Measurements from ENCODE around the gene ADRB1.

ADRB1 gene

GRCh38 chr10:114057855-114058254 is 14.2 kb downstream of the ADRB1 start:
- no peak for DNase-seq (ENCODE audit: low spot score)

- no peak for DNase-seq (ENCODE audit: low spot score)
Observed at GRCh38 chr10:114058297-114058696, 14.6 kb downstream of the ADRB1 start.

- DNase-seq (ENCODE audit: low spot score), result no peak
Observed at GRCh38 chr10:114059561-114059960, 15.9 kb downstream of the ADRB1 start.

DNA sequence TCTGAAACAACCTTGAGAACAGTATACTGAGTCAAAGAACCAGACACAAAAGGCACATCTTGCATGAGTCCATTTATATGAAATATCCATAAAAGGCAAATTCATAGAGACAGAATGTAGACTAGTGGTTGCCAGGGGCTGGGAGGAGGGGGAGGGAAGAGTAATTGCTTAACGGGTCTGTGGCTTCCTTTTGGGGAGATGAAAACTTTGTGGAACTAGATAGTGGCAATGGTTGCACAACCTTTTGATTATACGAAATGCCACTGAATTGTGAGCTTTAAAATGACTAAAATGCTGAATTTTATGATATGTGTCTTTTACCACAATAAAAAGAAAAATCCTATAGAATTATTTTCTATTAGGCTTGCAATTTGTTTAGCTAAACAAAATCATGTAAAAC is 16.8 kb downstream of the ADRB1 start:
- no peak for DNase-seq (ENCODE audit: low spot score)

DNA sequence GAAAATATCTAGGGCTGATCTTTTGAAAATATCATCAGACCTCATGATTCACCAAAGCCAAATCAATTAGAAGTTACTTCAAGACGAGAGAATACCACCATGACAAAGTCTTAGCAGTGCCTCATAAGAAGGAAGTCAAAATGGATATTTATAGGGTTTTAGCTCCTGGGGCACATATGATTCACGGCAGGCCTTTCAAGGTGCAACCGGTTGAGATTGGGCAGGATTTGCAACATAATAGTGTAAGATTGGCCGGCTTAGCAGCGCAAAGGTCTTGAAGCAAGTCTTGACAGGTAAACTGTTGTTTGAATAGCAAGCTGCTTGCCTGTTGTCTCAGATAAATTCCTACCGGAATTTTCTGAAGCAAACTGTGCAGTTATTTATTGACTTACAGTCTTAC is 17.5 kb downstream of the ADRB1 start:
- DNase-seq (ENCODE audit: low spot score), result no peak

DNA sequence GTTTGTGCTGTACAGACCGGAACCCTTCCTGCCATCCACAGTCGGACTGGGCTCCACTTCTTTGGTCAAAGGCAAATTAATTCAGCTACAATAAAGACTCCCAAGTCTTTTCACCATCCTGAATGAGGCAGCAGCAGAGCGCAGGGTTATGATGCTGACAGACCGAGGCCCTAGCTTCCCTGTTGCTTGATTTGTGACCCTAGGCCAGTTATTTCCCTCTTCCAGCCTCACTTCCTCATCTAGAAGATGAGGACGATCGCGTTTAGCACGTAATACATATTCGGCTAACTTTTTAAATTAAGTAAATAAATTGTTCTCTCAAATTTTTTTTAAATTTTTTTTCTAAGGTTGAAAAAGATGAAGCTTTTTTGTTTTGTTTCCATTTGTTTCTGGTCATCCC is 18.1 kb downstream of the ADRB1 start:
- DNase-seq (ENCODE audit: low spot score), result no peak

DNA sequence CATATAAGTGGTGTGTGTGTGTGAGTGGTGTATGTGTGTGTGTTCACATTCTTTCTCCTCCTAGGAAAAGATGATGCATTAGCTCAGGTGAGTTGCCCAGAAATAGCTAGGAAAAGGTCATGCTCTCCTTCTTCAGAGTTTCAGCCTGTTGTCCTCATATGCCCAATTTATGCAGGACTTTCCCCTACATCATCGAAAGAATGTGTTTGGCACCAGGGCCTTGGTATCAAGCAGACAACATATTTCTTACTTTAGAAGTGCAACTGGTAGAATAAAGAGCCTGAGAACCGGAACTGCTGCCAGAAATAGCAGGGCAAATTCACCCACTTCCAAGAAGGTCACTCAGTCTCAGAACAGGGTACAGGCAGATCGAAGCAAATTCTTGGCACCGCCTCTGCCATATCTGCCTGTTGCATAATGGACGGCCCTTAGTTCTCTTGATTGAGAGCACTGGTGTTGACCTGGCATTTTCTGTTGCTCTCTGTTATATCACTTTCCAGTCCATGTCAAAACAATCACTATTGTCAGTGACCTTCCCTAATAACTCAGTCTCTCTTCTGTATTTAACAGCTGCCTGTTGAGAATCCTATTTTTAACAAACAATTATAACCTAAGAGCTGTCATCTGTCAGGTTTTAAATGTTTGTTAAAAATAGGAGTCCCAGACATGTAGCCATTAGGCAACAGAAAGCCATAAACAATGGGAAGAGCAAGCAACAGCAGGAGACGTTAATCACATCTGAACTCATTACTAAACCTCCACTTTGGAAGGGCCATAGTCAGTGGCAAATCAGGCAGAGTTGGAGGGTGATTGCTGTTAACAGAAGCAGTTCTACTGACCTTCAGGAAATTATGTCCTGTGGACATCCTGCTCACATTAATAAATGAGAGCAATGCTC is 20.7 kb downstream of the ADRB1 start:
- DNase-seq (ENCODE audit: low spot score), result no peak

DNA sequence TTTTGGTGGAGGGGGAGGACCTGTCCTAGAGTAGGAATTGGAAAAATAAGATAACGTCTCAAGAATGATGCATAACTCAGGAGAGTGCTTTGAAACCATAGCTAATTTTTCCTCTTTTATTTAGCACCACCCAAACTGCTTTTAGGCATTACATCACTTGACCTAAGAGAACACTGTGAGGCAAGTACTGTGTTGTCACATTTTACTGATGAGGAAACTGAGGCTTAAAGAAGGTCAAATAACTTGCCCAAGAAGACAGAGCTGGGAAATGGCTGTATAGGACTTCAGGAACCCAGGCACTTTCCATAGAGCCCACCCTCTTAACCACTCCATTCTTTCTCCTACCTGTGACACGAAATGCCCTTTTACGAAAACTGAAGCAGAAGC is 21.4 kb downstream of the ADRB1 start:
- DNase-seq (ENCODE audit: low spot score), result no peak

GRCh38 chr10:114068054-114068707 is 24.5 kb downstream of the ADRB1 start:
- no peak for DNase-seq (ENCODE audit: low spot score)

GRCh38 chr10:114070710-114071109 is 27.0 kb downstream of the ADRB1 start:
- no peak for DNase-seq (ENCODE audit: low spot score)

DNA sequence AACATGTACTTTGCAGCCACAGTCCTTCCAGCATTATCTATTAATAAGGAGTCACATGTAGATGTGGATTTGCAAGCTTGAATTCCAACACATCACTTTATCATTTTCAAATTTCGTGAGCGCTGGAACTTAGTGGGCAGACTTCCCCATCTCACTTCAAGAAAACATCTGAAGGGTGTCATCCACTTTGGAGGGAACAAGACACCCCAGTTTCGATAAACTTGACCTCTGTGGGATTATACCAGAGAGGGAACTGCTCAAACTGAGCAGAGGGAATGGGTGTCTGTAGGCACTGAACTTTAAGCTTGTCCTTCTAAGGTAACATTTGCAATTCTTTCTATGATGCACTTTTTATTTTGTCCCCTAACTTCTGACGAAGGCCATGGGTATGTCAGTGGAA is 27.5 kb downstream of the ADRB1 start:
- DNase-seq (ENCODE audit: low spot score), result no peak

DNA sequence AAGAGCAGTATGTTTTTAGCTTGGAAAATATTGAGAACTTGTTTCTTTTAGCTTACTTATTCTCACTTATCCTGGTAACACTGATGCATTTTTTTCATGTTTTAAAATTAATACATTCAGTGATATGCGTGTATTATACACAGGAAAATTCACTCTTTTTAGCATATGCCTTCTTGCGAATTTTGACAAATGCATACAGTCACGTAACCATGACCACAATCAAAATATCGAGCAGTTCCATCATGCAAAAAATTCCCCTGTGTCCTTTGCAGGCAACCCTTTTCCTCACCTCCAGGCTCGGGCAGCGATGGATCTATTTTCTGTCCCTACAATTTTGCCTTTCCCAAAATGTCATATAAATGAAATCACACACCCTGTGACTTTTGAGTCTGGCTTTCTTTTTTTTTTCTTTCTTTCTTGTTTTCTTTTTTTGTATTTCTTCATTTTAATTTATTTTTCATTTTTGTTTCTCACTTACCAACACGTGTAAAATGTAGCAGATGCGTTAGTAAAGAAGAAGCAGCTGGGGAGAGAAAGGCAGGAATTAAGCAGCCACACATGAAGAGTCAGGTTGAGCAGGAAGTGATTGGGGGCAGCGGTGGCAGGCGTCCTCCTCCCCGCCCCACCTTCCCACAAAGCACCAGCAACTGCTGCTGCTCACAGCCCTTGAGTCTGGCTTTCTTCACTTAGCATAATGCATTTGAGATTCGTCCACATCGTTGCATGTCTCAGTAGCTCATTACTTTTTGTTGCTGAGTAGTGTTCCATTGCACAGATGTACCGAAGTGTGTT is 29.9 kb downstream of the ADRB1 start:
- DNase-seq (ENCODE audit: low spot score), result no peak

DNA sequence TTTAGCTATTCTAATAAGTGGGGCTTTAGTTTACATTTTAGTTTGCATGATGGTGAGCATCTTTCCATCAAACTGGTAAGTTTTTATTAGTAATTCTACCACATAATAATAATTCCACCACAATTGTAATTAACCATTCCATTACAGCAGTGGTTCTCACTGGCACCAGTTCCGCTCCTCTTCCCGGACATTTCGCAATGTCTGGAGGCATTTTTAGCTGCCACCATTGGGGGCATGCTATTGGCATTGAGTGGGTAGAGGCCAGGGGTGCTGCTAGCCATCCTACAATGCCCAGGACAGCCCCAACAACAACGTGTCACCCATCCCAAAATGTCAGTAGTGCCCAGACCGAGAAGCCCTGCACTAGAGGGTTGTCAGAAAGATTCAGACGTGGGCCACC is 31.4 kb downstream of the ADRB1 start:
- DNase-seq (ENCODE audit: low spot score), result no peak

DNA sequence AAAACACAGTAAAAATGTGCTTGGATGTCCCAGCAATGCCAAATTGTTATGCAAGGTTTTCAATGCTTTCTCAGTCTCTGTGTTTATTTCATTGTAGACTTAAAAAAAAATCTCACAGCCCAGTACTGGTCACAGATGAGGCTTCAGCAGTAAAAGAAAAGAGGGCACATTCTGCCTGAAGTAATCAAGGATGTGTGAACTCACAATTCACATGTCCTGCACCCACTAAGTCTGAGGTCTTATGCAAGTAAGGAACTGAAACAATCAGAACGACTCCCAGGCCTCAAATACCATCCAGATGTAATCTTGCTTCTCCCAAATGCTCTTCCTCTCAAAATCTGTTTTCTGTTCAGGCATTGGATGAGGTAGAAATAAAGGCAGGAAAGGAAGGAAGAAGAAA is 33.7 kb downstream of the ADRB1 start:
- no peak for DNase-seq (ENCODE audit: low spot score)

- DNase-seq (ENCODE audit: low spot score), result no peak
Observed at GRCh38 chr10:114077815-114078219, 34.2 kb downstream of the ADRB1 start.

DNA sequence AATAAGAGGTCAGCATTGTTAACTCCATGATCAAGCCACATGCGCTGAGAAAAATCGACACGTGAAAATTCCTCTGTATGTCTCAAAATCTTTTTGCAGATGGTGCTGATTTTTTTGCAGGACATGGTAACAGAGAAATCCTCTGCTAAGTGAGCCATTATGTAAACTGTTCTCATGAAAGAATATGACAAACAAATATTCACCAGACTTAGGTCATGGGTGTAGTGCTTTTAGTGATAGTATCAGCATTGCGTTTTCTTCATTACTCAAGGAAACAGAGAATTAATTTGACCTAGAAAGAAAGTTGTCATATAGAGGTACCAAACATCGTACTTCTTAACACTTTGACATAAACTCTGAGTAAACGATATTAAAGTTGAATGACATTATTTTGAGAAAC is 34.7 kb downstream of the ADRB1 start:
- no peak for DNase-seq (ENCODE audit: low spot score)

- no peak for DNase-seq (ENCODE audit: low spot score)
Observed at GRCh38 chr10:114079421-114079820, 35.8 kb downstream of the ADRB1 start.

DNA sequence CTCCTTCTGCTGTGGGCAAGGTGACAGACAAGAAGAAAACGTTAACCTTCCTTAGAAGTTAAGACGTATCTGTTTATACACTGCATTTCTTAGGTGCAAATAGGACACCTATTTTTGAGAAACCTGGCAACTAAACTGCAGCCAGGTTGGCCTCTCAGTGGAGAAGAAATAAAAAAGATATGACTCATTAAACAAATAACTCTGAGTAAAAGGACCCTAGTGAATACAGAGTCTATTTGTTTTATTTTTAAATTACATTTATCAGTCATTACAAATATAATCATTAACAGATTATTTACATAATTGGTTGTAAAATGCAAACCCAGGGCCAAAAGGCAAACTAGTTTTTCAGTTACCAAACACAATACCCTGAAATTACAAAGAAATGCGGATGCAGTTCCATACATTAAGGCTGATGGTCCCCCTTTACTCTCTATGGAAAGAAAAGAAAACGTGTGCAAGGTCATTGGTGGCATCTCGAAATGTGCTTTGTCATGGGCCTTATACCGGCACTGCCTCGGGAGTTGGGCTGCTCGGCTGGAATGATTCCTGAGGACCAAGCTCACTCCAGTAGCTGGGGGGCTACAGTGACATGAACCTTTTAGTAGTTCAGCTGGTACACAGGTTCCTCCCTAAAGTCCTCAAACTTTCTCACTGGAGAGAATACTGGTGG is 38.4 kb downstream of the ADRB1 start:
- DNase-seq (ENCODE audit: low spot score), result no peak

DNA sequence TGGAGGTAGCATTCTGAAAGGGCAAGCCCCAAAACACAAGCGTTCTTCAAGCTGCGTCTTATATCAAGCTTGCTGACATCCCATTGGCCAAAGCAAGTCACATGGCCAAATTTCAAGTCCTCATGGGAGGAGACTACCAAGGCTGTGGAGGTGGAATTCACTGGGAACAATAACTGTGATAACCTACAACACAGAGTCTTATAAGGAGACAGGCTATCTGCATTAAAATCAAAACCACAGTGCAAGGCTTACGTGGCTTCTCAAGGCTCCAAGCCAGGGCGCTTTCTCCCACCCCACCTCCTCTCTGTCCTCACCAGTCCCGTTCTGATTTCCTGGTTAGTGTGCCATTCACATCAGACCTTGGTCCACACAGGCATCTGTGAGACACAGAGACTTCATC is 39.4 kb downstream of the ADRB1 start:
- DNase-seq (ENCODE audit: low spot score), result no peak

- DNase-seq (ENCODE audit: low spot score), result no peak
Observed at GRCh38 chr10:114084215-114084614, 40.5 kb downstream of the ADRB1 start.

GRCh38 chr10:114087255-114087654 is 43.6 kb downstream of the ADRB1 start:
- no peak for DNase-seq (ENCODE audit: low spot score)

GRCh38 chr10:114087655-114088054 is 44.0 kb downstream of the ADRB1 start:
- no peak for DNase-seq (ENCODE audit: low spot score)
